Naive thymus-derived CD8-positive, alpha-beta T cell (primary cell): ENCODE measurements around the gene TUBAL3. TPM values are rescaled to one million over a fixed set of nuclear protein-coding genes. Genes with fewer than 3 reads are reported as not detected.
A peak's percentile ranks its signal among the peaks of the same experiment; 100 is the strongest.

ENCODE experiments used
- ATAC-seq, 2 donors: fragments of 150-1000 bp; cut with Tn5 transposase in 1 of 2; sonication (Bioruptor Pico), chemical (Tn5 transposase) in 1 of 2; 1 replicate in 1 of 2; 2 replicates in 1 of 2; pipeline ENCODE4 v1.10.0; 2021; ENCODE audit warnings: mild to moderate bottlenecking in 2 of 2, moderate library complexity in 2 of 2
- POLR2A ChIA-PET: fragments of 350-600 bp; sonication (Branson Sonifier 250); formaldehyde crosslinking; loops from one replicate; lab custom pipeline; 2021; ENCODE audit warnings: antibody characterized with exemption; lab: Charles Lee
- DNase-seq, 10 donors: peaks; one replicate each; pipeline versions ENCODE4 v3.0.0 to v3.0.0-alpha.2; 2020 to 2022
- H3K27ac Mint-ChIP-seq, 10 donors: one replicate each; pipeline ENCODE4 v1.8.0; 2020 to 2022; ENCODE audit warnings: mild to moderate bottlenecking in 10 of 10, mixed read lengths in 10 of 10, moderate library complexity in 4 of 10, inconsistent platforms in 1 of 10
- H3K27me3 Mint-ChIP-seq, 5 donors: one replicate each; pipeline ENCODE4 v1.8.0; 2021 to 2022; ENCODE audit warnings: mixed read lengths in 5 of 5
- H3K36me3 Mint-ChIP-seq, 3 donors: one replicate each; pipeline ENCODE4 v1.8.0; 2020 to 2022; ENCODE audit warnings: mixed read lengths in 3 of 3, mild to moderate bottlenecking in 2 of 3, inconsistent platforms in 1 of 3
- H3K4me1 Mint-ChIP-seq, 4 donors: one replicate each; pipeline ENCODE4 v1.8.0; 2021 to 2022; ENCODE audit warnings: mixed read lengths in 4 of 4
- H3K4me3 Mint-ChIP-seq, 10 donors: one replicate each; pipeline ENCODE4 v1.8.0; 2020 to 2022; ENCODE audit warnings: mild to moderate bottlenecking in 10 of 10, mixed read lengths in 10 of 10, moderate library complexity in 6 of 10, inconsistent platforms in 1 of 10
- H3K9me3 Mint-ChIP-seq, 9 donors: one replicate each; pipeline ENCODE4 v1.8.0; 2020 to 2022; ENCODE audit warnings: mixed read lengths in 9 of 9, mild to moderate bottlenecking in 3 of 9, inconsistent platforms in 1 of 9, moderate library complexity in 1 of 9
- polyA plus RNA-seq, 3 donors: library from polyadenylated mRNA; unstranded; fragments of 300-500 nt; fragmentation: Illumina TruSeq; gene quantifications; one replicate each; pipeline ENCODE4 v1.2.3, GENCODE V29; 2021
- total RNA-seq, 8 experiments: library from RNA in 2 of 8; stranded (reverse) in 2 of 8; gene quantifications; one replicate each; pipeline ENCODE4 v1.2.3 and lab custom pipeline; 2021 to 2026

The TUBAL3 gene
- total and polyA plus RNA-seq, 5 experiments from 2014 or later = not detected

DNA sequence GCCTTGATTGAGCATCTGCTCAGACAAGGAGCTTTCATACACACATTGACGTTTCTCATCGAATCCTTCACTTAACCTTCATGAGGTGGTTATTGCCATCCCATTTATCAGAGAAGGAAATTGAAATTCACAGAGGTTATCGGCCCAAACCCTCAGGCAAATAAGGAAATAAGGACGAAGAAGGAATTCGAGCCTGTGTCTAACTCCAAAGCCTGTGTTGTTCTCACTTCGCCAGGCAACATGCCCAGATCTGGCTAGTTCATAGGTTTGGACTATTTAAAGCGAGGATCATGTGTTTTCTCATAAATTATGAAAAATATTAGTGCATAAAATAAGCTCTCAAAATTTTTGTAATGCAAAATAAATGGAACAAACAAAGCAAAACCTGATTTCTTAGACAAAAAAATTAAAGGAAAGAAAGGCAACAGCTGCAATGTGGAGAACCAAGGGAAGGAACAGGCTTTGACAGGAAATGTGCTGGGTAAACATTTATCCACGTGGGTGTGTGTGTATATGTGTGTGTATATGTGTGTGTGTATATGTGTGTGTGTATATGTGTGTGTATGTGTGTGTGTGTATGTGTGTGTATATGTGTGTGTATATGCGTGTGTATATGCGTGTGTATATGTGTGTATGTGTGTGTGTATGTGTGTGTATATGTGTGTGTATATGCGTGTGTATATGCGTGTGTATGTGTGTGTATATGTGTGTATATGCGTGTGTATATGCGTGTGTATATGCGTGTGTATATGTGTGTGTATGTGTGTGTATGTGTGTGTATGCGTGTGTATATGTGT is 35.1 kb downstream of the TUBAL3 start:
- Mint-ChIP-seq H3K36me3 (no peaks in the 10 kb centered on the region), H3K27me3 (peaks cover 4 to 10% (median 5%) of the 10 kb centered on the region in 5 donors), H3K9me3 (peaks cover 0 to 15% (median 0%) of the 10 kb centered on the region in 9 donors), H3K4me1 (peaks cover 0 to 6% (median 0%) of the 10 kb centered on the region in 4 donors), H3K27ac (peak overlapping the region in 1 of 10 donors; percentile 19), H3K4me3 (no peak overlapping the region)
- DNase-seq (no peak), ATAC-seq (no peak)
- POLR2A ChIA-PET = no interaction called here

DNA sequence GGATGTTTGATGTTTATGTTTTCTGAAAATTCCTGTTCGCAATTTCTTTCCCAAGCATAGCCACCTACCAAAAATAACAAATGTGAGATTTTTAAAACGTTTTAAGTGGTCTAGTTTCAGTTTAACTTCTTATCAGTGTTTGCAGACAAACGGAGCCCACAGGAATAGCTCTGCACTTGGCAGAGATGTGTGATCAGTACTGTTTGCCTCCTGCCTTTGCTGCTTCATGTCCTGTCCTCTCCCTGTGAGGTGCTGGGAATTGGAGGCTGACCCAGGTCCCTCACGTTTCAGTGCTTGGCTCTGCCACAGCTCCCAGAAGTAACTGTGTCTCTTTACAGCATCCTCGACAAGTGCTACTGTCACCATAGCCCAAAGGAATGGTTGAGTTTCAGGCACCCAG is 38.7 kb downstream of the TUBAL3 start:
- POLR2A ChIA-PET = no interaction called here
- Mint-ChIP-seq H3K4me3 (no peak overlapping the region), H3K27ac (no peak overlapping the region), H3K27me3 (peaks cover 0 to 10% (median 5%) of the 10 kb centered on the region in 5 donors), H3K9me3 (peaks cover 0 to 11% (median 0%) of the 10 kb centered on the region in 9 donors), H3K4me1 (peaks cover 0 to 6% (median 0%) of the 10 kb centered on the region in 4 donors), H3K36me3 (no peaks in the 10 kb centered on the region)
- ATAC-seq (no peak), DNase-seq (no peak)

DNA sequence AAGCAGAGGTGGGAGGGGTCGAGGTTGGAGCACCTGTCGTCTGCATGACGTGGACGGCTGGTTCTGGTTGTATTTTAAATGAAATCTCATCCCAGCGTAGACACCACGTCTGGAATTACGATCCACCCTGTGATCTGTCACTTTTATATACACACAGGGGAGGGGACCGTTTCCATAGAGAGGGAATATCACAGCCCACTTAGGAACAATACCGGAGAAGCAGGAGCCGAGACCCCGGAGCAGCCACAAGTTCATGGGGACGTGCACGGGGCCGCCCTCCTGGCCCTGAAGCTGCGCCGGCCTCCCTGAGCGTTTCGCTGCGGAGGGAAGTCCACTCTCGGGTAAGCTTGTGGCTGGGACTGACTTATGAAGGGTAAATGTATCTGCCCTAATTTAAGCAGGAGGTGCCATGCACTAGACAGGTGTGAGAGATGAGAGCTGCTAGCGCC is 39.7 kb downstream of the TUBAL3 start, which contains the start of gene UCN3:
Gene UCN3 (plus strand): TSS at position 77 of the 449 bp plus-strand sequence. CDS start 8,755 bp downstream, outside the sequence.
- Mint-ChIP-seq H3K4me1 (peaks cover 0 to 1% (median 0%) of the 10 kb centered on the region in 4 donors), H3K36me3 (no peaks in the 10 kb centered on the region), H3K27ac (peak within 1 kb of the TSS in 1 of 10 donors; percentile 58), H3K4me3 (no peak within 1 kb of the TSS), H3K9me3 (peaks cover 0 to 3% (median 0%) of the 10 kb centered on the region in 9 donors), H3K27me3 (peaks cover 0 to 12% (median 6%) of the 10 kb centered on the region in 5 donors)
- ATAC-seq = no peak
- no peak for DNase-seq
- POLR2A ChIA-PET = no interaction called here

DNA sequence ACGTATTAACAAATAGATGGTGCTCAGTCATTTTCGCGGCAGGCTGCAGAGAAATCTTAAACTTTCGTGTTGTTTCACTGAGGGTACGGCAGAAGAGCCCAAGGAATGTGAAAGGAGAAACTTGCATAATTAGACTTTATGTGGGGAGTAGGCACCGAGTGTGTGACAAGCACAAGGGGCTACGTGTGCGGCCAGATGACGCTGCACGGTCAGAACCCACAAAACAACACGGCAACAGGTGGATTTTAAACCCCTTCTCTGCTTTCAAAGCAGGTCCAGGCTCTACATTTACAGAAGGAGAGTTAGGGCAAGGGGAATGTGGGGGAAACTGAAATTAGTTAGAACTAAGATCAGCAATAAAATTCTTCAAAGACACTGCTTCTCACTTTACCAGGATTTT is 40.3 kb downstream of the TUBAL3 start:
- POLR2A ChIA-PET = no interaction called here
- Mint-ChIP-seq H3K27ac (no peak overlapping the region), H3K9me3 (no peaks in the 10 kb centered on the region), H3K4me3 (no peak overlapping the region), H3K27me3 (peaks cover 0 to 13% (median 6%) of the 10 kb centered on the region in 5 donors), H3K36me3 (no peaks in the 10 kb centered on the region), H3K4me1 (peaks cover 0 to 1% (median 0%) of the 10 kb centered on the region in 4 donors)
- DNase-seq (no peak), ATAC-seq (no peak)

DNA sequence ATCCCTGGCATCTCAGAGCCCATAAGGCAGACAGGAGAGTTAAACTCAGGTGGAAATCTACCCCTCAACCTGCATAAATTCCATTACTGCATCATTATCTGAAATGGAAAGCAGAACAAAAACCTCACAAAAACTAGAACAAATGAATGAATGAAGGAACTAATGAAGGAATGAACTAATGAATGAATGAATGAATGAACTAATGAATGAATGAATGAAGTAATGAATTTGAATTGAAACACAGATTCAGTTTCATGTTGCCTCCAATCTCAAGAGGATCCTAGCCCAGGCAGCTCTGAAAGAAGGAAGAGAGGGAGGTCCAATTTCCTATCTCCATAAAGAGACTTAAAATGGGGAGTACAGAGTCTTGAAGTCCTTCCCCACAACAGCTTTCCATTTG is 41.8 kb downstream of the TUBAL3 start:
- Mint-ChIP-seq H3K27ac (no peak overlapping the region), H3K27me3 (peaks cover 2 to 17% (median 6%) of the 10 kb centered on the region in 5 donors)
- DNase-seq = no peak

DNA sequence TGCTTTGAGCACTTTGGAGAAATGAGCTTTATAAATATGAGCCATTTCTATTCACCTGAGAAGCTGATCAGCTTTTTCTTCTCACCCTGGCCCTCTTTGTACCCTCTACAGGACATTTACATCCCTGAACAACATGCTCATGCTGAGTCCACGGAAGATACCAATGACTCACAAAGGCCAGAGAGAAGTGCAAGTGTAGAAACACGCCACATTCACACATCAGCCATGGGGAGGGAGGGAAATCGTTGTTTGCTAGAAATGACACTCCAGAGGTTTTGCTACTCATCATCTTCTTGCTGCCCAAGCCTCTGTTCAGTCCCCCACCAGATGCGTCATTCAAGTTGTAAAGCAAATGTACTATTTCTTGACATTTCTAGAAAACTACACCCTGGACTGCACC is 42.7 kb downstream of the TUBAL3 start:
- DNase-seq (no peak), ATAC-seq (no peak)
- Mint-ChIP-seq H3K4me1 (peaks cover 0 to 1% (median 0%) of the 10 kb centered on the region in 4 donors), H3K27me3 (peaks cover 2 to 16% (median 13%) of the 10 kb centered on the region in 5 donors), H3K9me3 (no peaks in the 10 kb centered on the region), H3K36me3 (no peaks in the 10 kb centered on the region), H3K4me3 (no peak overlapping the region), H3K27ac (no peak overlapping the region)
- POLR2A ChIA-PET = no interaction called here

More for the DNA sequence above, 41.8 kb downstream of the TUBAL3 start:
- Mint-ChIP-seq H3K36me3 (no peaks in the 10 kb centered on the region), H3K4me1 (peaks cover 0 to 1% (median 0%) of the 10 kb centered on the region in 4 donors), H3K4me3 (no peak overlapping the region), H3K9me3 (no peaks in the 10 kb centered on the region)
- ATAC-seq = no peak
- POLR2A ChIA-PET = no interaction called here

DNA sequence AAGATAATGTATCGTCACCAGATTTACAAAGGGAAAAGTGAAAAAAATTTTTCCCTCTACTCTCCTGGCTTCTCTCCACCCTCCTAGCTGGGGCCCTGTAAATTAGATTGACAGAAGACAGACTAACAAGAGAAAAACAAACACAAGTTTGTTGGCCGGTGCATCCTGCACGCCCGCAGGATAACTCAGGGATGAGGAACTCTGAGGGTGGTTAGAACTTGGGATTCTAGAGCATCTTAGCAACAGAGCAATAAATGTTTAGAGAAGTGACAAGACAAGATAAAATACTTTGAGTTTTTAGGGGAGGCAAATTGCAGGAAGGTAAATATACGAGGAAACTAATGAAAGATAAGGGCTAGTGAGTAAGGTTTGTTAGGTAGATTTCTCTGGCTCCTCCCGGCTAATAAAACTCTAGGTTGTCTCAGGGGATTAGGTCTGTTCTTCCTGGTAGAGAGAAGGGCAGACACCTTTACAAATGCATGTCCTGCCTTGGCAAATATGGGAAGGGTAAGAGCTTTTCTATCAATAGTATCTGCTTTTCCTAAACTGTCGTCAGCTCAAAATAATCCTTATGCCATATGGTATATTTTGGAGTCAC is 44.2 kb downstream of the TUBAL3 start:
- DNase-seq = no peak
- POLR2A ChIA-PET = no interaction called here
- no peaks in the 10 kb centered on the region for H3K36me3 Mint-ChIP-seq
- H3K9me3 Mint-ChIP-seq = no peaks in the 10 kb centered on the region
- H3K27ac Mint-ChIP-seq = peak overlapping the region in 1 of 10 donors; percentile 46
- peaks cover 0 to 4% (median 0%) of the 10 kb centered on the region in 4 donors for H3K4me1 Mint-ChIP-seq
- ATAC-seq = no peak
- peaks cover 2 to 21% (median 13%) of the 10 kb centered on the region in 5 donors for H3K27me3 Mint-ChIP-seq
- H3K4me3 Mint-ChIP-seq = no peak overlapping the region

DNA sequence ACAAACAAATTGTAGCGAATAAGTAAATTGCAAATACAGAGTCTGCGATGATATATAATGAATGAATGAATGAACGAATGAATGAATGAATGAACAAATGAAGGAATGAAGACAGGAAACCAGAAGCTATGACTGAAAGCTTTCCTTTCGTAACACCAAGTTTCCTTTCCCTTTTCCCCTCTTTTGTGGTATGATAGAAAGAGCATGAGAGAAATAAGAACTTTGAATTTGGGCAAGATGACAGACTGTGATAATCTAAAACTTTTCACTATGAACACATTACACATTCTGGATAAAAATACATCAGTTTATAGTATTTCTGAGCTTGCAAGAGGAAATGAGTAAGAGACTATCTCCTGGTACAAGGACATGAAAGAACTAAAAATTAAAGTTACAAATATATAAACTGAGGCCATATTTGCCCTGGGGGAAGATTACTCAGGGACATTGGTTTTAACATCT is 48.3 kb downstream of the TUBAL3 start:
- no peak for ATAC-seq

DNA sequence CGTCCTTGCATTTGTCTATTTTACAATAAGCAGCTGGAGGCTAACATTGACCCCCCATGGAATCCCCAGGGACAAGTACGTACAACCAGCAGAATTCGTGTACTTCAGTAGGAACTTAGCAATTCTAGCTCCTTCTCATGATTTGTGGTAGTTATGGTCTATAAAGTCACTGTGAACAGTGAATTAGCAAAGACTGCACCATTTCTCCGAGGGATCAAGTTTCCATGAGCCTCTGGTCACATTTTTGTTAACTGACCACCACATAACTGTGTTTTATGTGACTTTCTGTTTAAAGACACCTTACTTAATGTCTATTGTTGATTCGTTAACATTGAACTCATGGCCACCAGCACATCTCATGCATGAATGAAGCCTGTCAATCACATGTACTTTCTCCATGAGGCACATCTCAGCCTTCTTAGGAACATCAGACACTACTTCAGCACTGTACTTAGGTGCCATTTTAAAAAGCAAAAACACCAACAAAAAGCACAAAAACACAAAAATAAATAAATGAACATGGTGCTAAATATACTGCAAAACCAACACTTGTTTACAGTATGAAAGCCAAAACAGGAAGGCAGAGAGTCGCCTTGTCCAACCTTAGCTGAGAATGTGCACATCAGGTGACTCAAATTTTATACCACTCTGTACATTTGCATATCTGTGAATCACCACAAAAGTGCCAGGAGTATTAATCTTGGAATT is 48.9 kb downstream of the TUBAL3 start:
- H3K27ac Mint-ChIP-seq = no peak overlapping the region
- no peaks in the 10 kb centered on the region for H3K36me3 Mint-ChIP-seq
- H3K4me3 Mint-ChIP-seq = no peak overlapping the region
- no peaks in the 10 kb centered on the region for H3K9me3 Mint-ChIP-seq
- ATAC-seq (no peak), DNase-seq (no peak)
- POLR2A ChIA-PET = no interaction called here
- peaks cover 5 to 16% (median 10%) of the 10 kb centered on the region in 5 donors for H3K27me3 Mint-ChIP-seq
- peaks cover 0 to 3% (median 0%) of the 10 kb centered on the region in 4 donors for H3K4me1 Mint-ChIP-seq

More for the DNA sequence above, 48.3 kb downstream of the TUBAL3 start:
- no peak for DNase-seq
- POLR2A ChIA-PET = no interaction called here
- Mint-ChIP-seq H3K4me1 (peaks cover 0 to 3% (median 0%) of the 10 kb centered on the region in 4 donors), H3K4me3 (no peak overlapping the region), H3K36me3 (no peaks in the 10 kb centered on the region), H3K9me3 (no peaks in the 10 kb centered on the region), H3K27me3 (peaks cover 5 to 18% (median 10%) of the 10 kb centered on the region in 5 donors), H3K27ac (no peak overlapping the region)

DNA sequence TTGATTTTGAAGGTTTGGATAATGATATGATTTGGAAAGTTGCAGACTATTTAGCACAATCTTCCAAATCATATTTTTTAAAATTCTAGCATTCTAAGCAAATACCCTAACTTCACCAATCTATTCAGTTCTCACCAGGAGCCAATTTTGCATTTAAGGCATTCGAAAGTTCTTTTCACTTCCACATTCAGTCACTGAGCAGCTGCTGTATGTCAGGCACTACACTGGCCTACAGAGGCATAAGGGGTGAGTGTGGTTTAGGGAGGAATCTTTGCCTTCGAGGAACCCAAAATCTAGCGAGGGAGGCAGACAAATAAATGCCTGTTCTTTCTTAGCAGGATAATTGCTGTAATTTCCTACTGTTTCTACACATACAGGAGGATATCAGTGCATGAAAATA is 50.6 kb downstream of the TUBAL3 start:
- ATAC-seq = no peak
- no peak for DNase-seq
- H3K9me3 Mint-ChIP-seq = no peaks in the 10 kb centered on the region
- peaks cover 0 to 3% (median 0%) of the 10 kb centered on the region in 4 donors for H3K4me1 Mint-ChIP-seq
- H3K27ac Mint-ChIP-seq = no peak overlapping the region
- POLR2A ChIA-PET = no interaction called here
- peaks cover 3 to 13% (median 10%) of the 10 kb centered on the region in 5 donors for H3K27me3 Mint-ChIP-seq
- H3K36me3 Mint-ChIP-seq = no peaks in the 10 kb centered on the region
- H3K4me3 Mint-ChIP-seq = no peak overlapping the region

DNA sequence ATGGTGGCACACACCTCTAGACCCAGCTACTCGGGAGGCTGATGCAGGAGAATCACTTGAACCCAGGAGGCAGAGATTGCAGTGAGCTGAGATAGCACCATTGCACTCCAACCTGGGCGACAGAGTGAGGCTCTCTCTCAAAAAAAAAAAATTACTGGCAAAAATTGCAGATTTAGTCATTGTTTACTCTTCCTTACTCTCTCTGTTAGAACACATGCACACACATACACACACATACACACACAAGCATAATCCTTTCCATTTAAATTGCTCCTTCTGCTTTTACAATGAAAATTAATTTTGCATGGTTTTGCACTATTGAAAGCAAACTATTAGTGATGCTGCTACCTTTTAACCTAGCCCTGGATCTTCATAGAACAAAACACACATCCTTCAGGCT is 55.3 kb downstream of the TUBAL3 start:
- ATAC-seq = no peak
- Mint-ChIP-seq H3K36me3 (no peaks in the 10 kb centered on the region), H3K4me1 (no peaks in the 10 kb centered on the region), H3K9me3 (no peaks in the 10 kb centered on the region), H3K4me3 (no peak overlapping the region), H3K27ac (no peak overlapping the region), H3K27me3 (peaks cover 0 to under 1% (median 0%) of the 10 kb centered on the region in 5 donors)
- POLR2A ChIA-PET = no interaction called here
- DNase-seq = no peak

DNA sequence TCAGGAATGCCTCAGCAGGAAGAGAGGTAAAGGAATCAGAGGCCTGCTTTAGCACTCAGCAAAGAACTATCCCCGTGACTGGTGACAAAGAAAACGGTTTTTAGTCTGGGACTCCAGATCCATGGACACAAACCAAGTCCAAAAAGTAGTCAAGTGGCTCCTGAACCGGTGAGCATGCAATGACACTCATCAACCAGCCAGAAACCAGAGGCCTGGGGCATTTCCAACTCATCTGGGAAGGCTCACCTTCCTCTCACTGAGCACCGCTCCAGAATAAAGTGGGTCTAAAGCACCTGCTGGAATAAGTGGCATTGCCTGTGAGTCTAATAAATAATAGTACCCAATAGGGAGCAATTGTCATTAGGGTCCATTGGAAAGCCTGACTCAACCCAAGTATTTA is 57.7 kb downstream of the TUBAL3 start:
- H3K27ac Mint-ChIP-seq = no peak overlapping the region

More for the DNA sequence above, 57.7 kb downstream of the TUBAL3 start:
- H3K4me1 Mint-ChIP-seq = no peaks in the 10 kb centered on the region
- POLR2A ChIA-PET = no interaction called here
- H3K9me3 Mint-ChIP-seq = no peaks in the 10 kb centered on the region
- no peak for DNase-seq
- no peaks in the 10 kb centered on the region for H3K27me3 Mint-ChIP-seq
- no peak overlapping the region for H3K4me3 Mint-ChIP-seq
- no peaks in the 10 kb centered on the region for H3K36me3 Mint-ChIP-seq
- no peak for ATAC-seq
